HCT116 (cell line): ENCODE data around the gene LDLRAD4. TPM values are rescaled to one million over a fixed set of nuclear protein-coding genes. Genes with fewer than 3 reads are reported as not detected.

ENCODE experiments used
- ATAC-seq: fragments of 200-7000 bp; cut with Tn5 transposase; 2 replicates; pipeline ENCODE4 v1.9.1; 2020; ENCODE audit warnings: mild to moderate bottlenecking, moderate library complexity
- BruUV-seq: library from RNA; stranded (reverse); fragments of 400-500 nt; replicated peaks from 2 replicates; lab custom pipeline; 2021; lab: Mats Ljungman, UMichigan
- CTCF ChIA-PET: fragments of 300-600 bp; sonication (Branson Sonifier 250); formaldehyde crosslinking; loops from one replicate; lab custom pipeline; 2021; ENCODE audit warnings: antibody characterized with exemption; lab: Charles Lee
- POLR2A ChIA-PET: fragments of 300-600, 350-600 bp; sonication (Branson Sonifier 250); formaldehyde crosslinking; loops from one replicate; lab custom pipeline; 2021; ENCODE audit warnings: antibody characterized with exemption; lab: Charles Lee
- RAD21 ChIA-PET, 2 experiments: fragments of 300-600 bp; sonication (Branson Sonifier 250); formaldehyde crosslinking; loops; one replicate each; lab custom pipeline; 2023; ENCODE audit warnings: low total read pairs in 2 of 2; ENCODE audit not compliant: uncharacterized antibody in 2 of 2, unreplicated experiment in 2 of 2, low non-redundant PET in 1 of 2; lab: Charles Lee
- DNase-seq: peaks from one replicate; pipeline ENCODE4 v3.0.0-alpha.2; 2010; ENCODE audit warnings: low read depth, low spot score
- H2AFZ ChIP-seq: fragments of 200-600 bp; shearing (Covaris generic), sonication (generic); 2 replicates; pipeline ENCODE4 v1.6.1; 2017; ENCODE audit warnings: low read depth, mixed run types, mixed read lengths, antibody characterized with exemption, low read length; ENCODE audit not compliant: poor library complexity, severe bottlenecking
- H3K27ac ChIP-seq: 2 replicates; pipeline ENCODE4 v1.5.1; 2012; ENCODE audit warnings: low read depth, low read length
- H3K27me3 ChIP-seq: fragments of 200-600 bp; sonication (generic); 2 replicates; pipeline ENCODE4 v1.6.1; 2016; ENCODE audit warnings: mixed run types, low read length, mixed read lengths; ENCODE audit not compliant: insufficient read depth
- H3K36me3 ChIP-seq, 2 experiments: fragments of 200-500 bp in 1 of 2; fragments of 200-600 bp in 1 of 2; sonication (Bioruptor generic) in 1 of 2; sonication (generic) in 1 of 2; 2 replicates each; pipeline versions ENCODE4 v1.5.1 to v1.6.1; 2014 to 2016; ENCODE audit warnings: low read length in 2 of 2, inconsistent platforms in 1 of 2, mixed read lengths in 1 of 2, mixed run types in 1 of 2; ENCODE audit not compliant: insufficient read depth in 2 of 2, control insufficient read depth in 1 of 2
- H3K4me1 ChIP-seq, 2 experiments: fragments of 200-600 bp in 1 of 2; sonication (generic) in 1 of 2; 2 replicates each; pipeline versions ENCODE4 v1.5.1 to v1.6.1; 2012 to 2017; ENCODE audit warnings: low read length in 2 of 2, inconsistent platforms in 1 of 2, mild to moderate bottlenecking in 1 of 2, mixed read lengths in 1 of 2, mixed run types in 1 of 2, moderate library complexity in 1 of 2; ENCODE audit not compliant: insufficient read depth in 2 of 2, control insufficient read depth in 1 of 2
- H3K4me2 ChIP-seq: fragments of 200-600 bp; sonication (generic); 2 replicates; pipeline ENCODE4 v1.6.1; 2017; ENCODE audit warnings: mixed run types, low read length, mixed read lengths
- H3K4me3 ChIP-seq, 2 experiments: fragments of 200-600 bp in 1 of 2; sonication (generic) in 1 of 2; replicated peaks in 1 of 2; 2 replicates each; pipeline ENCODE4 v1.5.1; 2011 to 2016; ENCODE audit warnings: low read length in 2 of 2, control low read depth in 1 of 2, low read depth in 1 of 2, mild to moderate bottlenecking in 1 of 2, mixed read lengths in 1 of 2, mixed run types in 1 of 2
- H3K79me2 ChIP-seq: fragments of 200-600 bp; sonication (generic); 2 replicates; pipeline ENCODE4 v1.6.1; 2017; ENCODE audit warnings: mild to moderate bottlenecking, mixed run types, low read length, moderate library complexity, mixed read lengths; ENCODE audit not compliant: insufficient read depth
- H3K9ac ChIP-seq: fragments of 200-600 bp; sonication (generic); 2 replicates; pipeline ENCODE4 v1.6.1; 2016; ENCODE audit warnings: low read length, mixed read lengths
- H3K9me2 ChIP-seq: fragments of 200-600 bp; sonication (generic), shearing (Covaris generic); 2 replicates; pipeline ENCODE4 v1.6.1; 2017; ENCODE audit warnings: mixed run types, mild to moderate bottlenecking, moderate library complexity; ENCODE audit not compliant: insufficient read depth
- H3K9me3 ChIP-seq, 2 experiments: fragments of 200-500 bp in 1 of 2; fragments of 200-600 bp in 1 of 2; sonication (Bioruptor generic) in 1 of 2; sonication (generic) in 1 of 2; 2 replicates each; pipeline ENCODE4 v1.6.1; 2014 to 2017; ENCODE audit warnings: low read length in 2 of 2, mixed read lengths in 2 of 2, inconsistent platforms in 1 of 2, low read depth in 1 of 2, mild to moderate bottlenecking in 1 of 2, mixed run types in 1 of 2, moderate library complexity in 1 of 2; ENCODE audit not compliant: control insufficient read depth in 1 of 2, insufficient read depth in 1 of 2
- H4K20me1 ChIP-seq: fragments of 200-600 bp; sonication (generic), shearing (Covaris generic); 2 replicates; pipeline ENCODE4 v1.6.1; 2017; ENCODE audit warnings: mixed run types, mild to moderate bottlenecking, moderate library complexity; ENCODE audit not compliant: insufficient read depth
- CBX3 ChIP-seq: IDR thresholded peaks from 2 replicates; pipeline ENCODE4 v1.6.1; 2012; ENCODE audit warnings: low read depth
- EGR1 ChIP-seq: IDR thresholded peaks from 2 replicates; pipeline ENCODE4 v1.6.1; 2012; ENCODE audit warnings: low read depth
- FOSL1 ChIP-seq: IDR thresholded peaks from 2 replicates; pipeline ENCODE4 v1.6.1; 2012; ENCODE audit warnings: low read depth
- SP1 ChIP-seq: IDR thresholded peaks from 2 replicates; pipeline ENCODE4 v1.6.1; 2012; ENCODE audit warnings: low read depth
- TCF7L2 ChIP-seq: IDR thresholded peaks from 2 replicates; pipeline ENCODE4 v1.7.0; 2011; ENCODE audit warnings: borderline replicate concordance, inconsistent platforms; ENCODE audit not compliant: insufficient read depth, insufficient read length; ENCODE audit errors: extremely low read depth
- intact Hi-C: fragments of 100-400 bp; cut with micrococcal nuclease; formaldehyde crosslinking; loops from 2 replicates; pipeline ENCODE4 v1.10.0; 2022
- total RNA-seq: library from RNA; stranded (reverse); gene quantifications from one replicate; pipeline ENCODE4 v1.2.1, GENCODE V29; 2021; ENCODE audit not compliant: unreplicated experiment

The LDLRAD4 gene
- total RNA-seq, 1 experiment from 2014 or later: 1.2 TPM

- no peaks in the 10 kb centered on the region for H3K9me2 ChIP-seq
- H3K9me3 ChIP-seq: no peaks in the 10 kb centered on the region
- no peak overlapping the region for H3K4me2 ChIP-seq
- no peak overlapping the region for H3K9ac ChIP-seq
- no peaks in the 10 kb centered on the region for H4K20me1 ChIP-seq
- BruUV-seq: no TSS peak
- TF ChIP-seq SP1 (no peak), EGR1 (no peak)
- TF ChIP-seq, all 23 proteins: peak for 0
- peaks cover 9% of the 10 kb centered on the region; the same call in 1 of the 2 replicates for H3K27me3 ChIP-seq
- H2AFZ ChIP-seq: no peak overlapping the region
- H3K36me3 ChIP-seq: no peaks in the 10 kb centered on the region
- no peak overlapping the region for H3K27ac ChIP-seq
- H3K4me1 ChIP-seq: peaks cover 0 to 7% of the 10 kb centered on the region in 2 experiments; a peak in 2 of 4 replicates
- no peak overlapping the region for H3K4me3 ChIP-seq
- POLR2A ChIA-PET: no interaction called here
- RAD21 ChIA-PET: no interaction called here
- ATAC-seq (no peak), DNase-seq (no peak)
- intact Hi-C loops: no loop called here
- CTCF ChIA-PET: no interaction called here
- H3K79me2 ChIP-seq: no peaks in the 10 kb centered on the region
Measured at GRCh38 chr18:13610555-13611141, 392.1 kb downstream of the LDLRAD4 start.

GRCh38 chr18:13611142-13611600, 392.6 kb downstream of the LDLRAD4 start:
- TF ChIP-seq CBX3 (no peak), TCF7L2 (no peak), FOSL1 (no peak)
- Histone ChIP-seq H3K79me2 (no peaks in the 10 kb centered on the region), H4K20me1 (no peaks in the 10 kb centered on the region), H3K4me2 (no peak overlapping the region), H3K9me3 (no peaks in the 10 kb centered on the region), H3K36me3 (no peaks in the 10 kb centered on the region), H3K4me1 (peaks cover 0 to 7% of the 10 kb centered on the region in 2 experiments; a peak in 2 of 4 replicates), H3K9ac (no peak overlapping the region), H3K27ac (no peak overlapping the region), H2AFZ (no peak overlapping the region), H3K4me3 (no peak overlapping the region), H3K27me3 (peaks cover 9% of the 10 kb centered on the region; the same call in 1 of the 2 replicates), H3K9me2 (no peaks in the 10 kb centered on the region)
- DNase-seq (no peak), ATAC-seq (no peak)
- RAD21 ChIA-PET: no interaction called here
- POLR2A ChIA-PET: no interaction called here
- CTCF ChIA-PET: no interaction called here
- intact Hi-C loops: no loop called here
- no TSS peak for BruUV-seq
